GM18861 (cell line): ENCODE results near the gene CEP128.

Experiments used
- ATAC-seq: cut with Tn5 transposase; IDR thresholded peaks from one replicate; pipeline ENCODE4 v1.9.1; 2021; ENCODE audit not compliant: unreplicated experiment

CEP128 gene

GRCh38 chr14:80560800-80561657 lies 380.5 kb downstream of the CEP128 start:
- peak; percentile 99 for ATAC-seq

GRCh38 chr14:80554139-80554538 lies 387.4 kb downstream of the CEP128 start:
- no peak for ATAC-seq

GRCh38 chr14:80549141-80549540 lies 392.4 kb downstream of the CEP128 start:
- no peak for ATAC-seq

GRCh38 chr14:80545935-80546854 lies 395.3 kb downstream of the CEP128 start:
- ATAC-seq: peak; percentile 63

- no peak for ATAC-seq
Measured at GRCh38 chr14:80544366-80544765, 397.2 kb downstream of the CEP128 start.

- ATAC-seq: no peak
Measured at GRCh38 chr14:80543211-80543610, 398.3 kb downstream of the CEP128 start.

GRCh38 chr14:80538633-80539375 lies 402.7 kb downstream of the CEP128 start:
- ATAC-seq: no peak

GRCh38 chr14:80537626-80538025 lies 403.9 kb downstream of the CEP128 start:
- ATAC-seq: no peak

GRCh38 chr14:80536456-80536855 lies 405.1 kb downstream of the CEP128 start:
- ATAC-seq: no peak

GRCh38 chr14:80535171-80535570 lies 406.4 kb downstream of the CEP128 start:
- ATAC-seq: no peak

GRCh38 chr14:80523518-80524117 lies 417.9 kb downstream of the CEP128 start:
- ATAC-seq: no peak

- no peak for ATAC-seq
Measured at GRCh38 chr14:80522936-80523335, 418.6 kb downstream of the CEP128 start.

- ATAC-seq: no peak
Measured at GRCh38 chr14:80522411-80522810, 419.1 kb downstream of the CEP128 start.

- no peak for ATAC-seq
Measured at GRCh38 chr14:80521456-80521855, 420.1 kb downstream of the CEP128 start.

GRCh38 chr14:80519002-80519401 lies 422.5 kb downstream of the CEP128 start:
- no peak for ATAC-seq

- no peak for ATAC-seq
Measured at GRCh38 chr14:80518173-80518572, 423.4 kb downstream of the CEP128 start.

- ATAC-seq: no peak
Measured at GRCh38 chr14:80507292-80507869, 434.2 kb downstream of the CEP128 start.

GRCh38 chr14:80504781-80505180 lies 436.8 kb downstream of the CEP128 start:
- no peak for ATAC-seq

- ATAC-seq: no peak
Measured at GRCh38 chr14:80498533-80498932, 443.0 kb downstream of the CEP128 start.

- ATAC-seq: no peak
Measured at GRCh38 chr14:80496090-80496489, 445.4 kb downstream of the CEP128 start.
